SK-N-SH (cell line): Measurements from ENCODE around the gene SERPINA9.
"Not testable (repeated sequence)": the region's sequence is repeated elsewhere in the genome, so short reads cannot be mapped to it uniquely, and the experiment has no call there.

Source experiments
- EZH2phosphoT487 ChIP-seq: fragments of 200-600 bp; sonication (generic); IDR thresholded peaks from 2 replicates; pipeline ENCODE4 v1.6.1; 2017; ENCODE audit warnings: low read depth, mixed run types, mild to moderate bottlenecking, antibody characterized with exemption, moderate library complexity, borderline replicate concordance
- POLR2AphosphoS5 ChIP-seq: IDR thresholded peaks from 2 replicates; pipeline ENCODE4 v1.6.1; 2012; ENCODE audit warnings: low read depth, low read length
- RAD21 ChIP-seq: IDR thresholded peaks from 2 replicates; pipeline ENCODE4 v1.6.1; 2012; ENCODE audit warnings: mild to moderate bottlenecking, low read length
- RCOR1 ChIP-seq: fragments of 150-350 bp; IDR thresholded peaks from 2 replicates; pipeline ENCODE4 v1.6.1; 2017; ENCODE audit warnings: antibody characterized with exemption, low read length
- RXRA ChIP-seq: IDR thresholded peaks from 2 replicates; pipeline ENCODE4 v1.4.0; 2012; ENCODE audit warnings: low read depth, mild to moderate bottlenecking, borderline replicate concordance
- SIN3A ChIP-seq: IDR thresholded peaks from 2 replicates; pipeline ENCODE4 v1.6.1; 2012; ENCODE audit warnings: low read depth, mild to moderate bottlenecking, low read length, moderate library complexity, borderline replicate concordance
- TAF1 ChIP-seq: IDR thresholded peaks from 2 replicates; pipeline ENCODE4 v1.6.1; 2012; ENCODE audit warnings: low read depth, mild to moderate bottlenecking, low read length, moderate library complexity, borderline replicate concordance
- TF ChIP-seq, protein P1 (sequence below): IDR thresholded peaks from 2 replicates; pipeline ENCODE4 v1.6.1; 2012; ENCODE audit warnings: mild to moderate bottlenecking, low read depth, low read length, moderate library complexity
- TF ChIP-seq, protein P2 (sequence below): fragments of 200-600 bp; sonication (generic); IDR thresholded peaks from 2 replicates; pipeline ENCODE4 v1.6.1; 2017; ENCODE audit warnings: antibody characterized with exemption, mild to moderate bottlenecking, moderate library complexity
- TF ChIP-seq, protein P3 (sequence below): IDR thresholded peaks from 2 replicates; pipeline ENCODE4 v1.4.0; 2012; ENCODE audit warnings: low read depth, borderline replicate concordance
- TF ChIP-seq, protein P4 (sequence below): fragments of 150-350 bp; IDR thresholded peaks from 2 replicates; pipeline ENCODE4 v1.6.1; 2016; ENCODE audit warnings: mild to moderate bottlenecking, low read depth, low read length
- TF ChIP-seq, protein P5 (sequence below): IDR thresholded peaks from 2 replicates; pipeline ENCODE4 v1.4.0; 2012; ENCODE audit warnings: low read depth
- TF ChIP-seq, protein P6 (sequence below): IDR thresholded peaks from 2 replicates; pipeline ENCODE4 v1.4.0; 2012; ENCODE audit warnings: low read depth, borderline replicate concordance

DNA sequence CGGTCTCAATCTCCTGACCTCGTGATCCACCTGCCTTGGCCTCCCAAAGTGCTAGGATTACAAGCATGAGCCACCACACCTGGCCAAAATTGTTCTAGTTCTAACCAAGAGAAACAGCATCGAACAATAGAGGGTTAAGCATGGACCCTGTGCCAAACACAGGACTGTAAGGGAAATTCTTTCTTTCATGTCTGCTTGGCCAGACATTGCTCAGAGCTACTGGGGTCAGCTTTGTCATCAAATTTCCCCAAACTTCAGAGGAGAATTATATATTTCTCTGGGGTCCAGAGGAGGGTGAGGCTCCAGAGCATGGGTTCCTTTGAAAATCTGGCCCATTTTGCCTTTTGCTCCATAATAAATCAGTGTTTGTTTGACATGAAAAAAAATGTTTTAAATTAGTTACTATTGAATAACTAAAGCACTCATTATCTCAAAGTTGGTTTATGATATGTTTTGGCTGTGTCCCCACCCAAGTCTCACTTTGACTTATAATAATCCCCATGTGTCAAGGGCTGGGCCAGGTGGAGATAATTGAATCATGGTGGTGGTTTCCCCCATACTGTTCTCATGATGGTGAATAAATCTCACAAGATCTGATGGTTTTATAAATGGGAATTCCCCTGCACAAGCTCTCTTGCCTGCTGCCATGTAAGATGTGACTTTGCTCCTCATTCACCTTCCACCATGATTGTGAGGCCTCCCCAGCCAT lies 58.3 kb downstream of the SERPINA9 start:
- TF ChIP-seq, protein P1, sequence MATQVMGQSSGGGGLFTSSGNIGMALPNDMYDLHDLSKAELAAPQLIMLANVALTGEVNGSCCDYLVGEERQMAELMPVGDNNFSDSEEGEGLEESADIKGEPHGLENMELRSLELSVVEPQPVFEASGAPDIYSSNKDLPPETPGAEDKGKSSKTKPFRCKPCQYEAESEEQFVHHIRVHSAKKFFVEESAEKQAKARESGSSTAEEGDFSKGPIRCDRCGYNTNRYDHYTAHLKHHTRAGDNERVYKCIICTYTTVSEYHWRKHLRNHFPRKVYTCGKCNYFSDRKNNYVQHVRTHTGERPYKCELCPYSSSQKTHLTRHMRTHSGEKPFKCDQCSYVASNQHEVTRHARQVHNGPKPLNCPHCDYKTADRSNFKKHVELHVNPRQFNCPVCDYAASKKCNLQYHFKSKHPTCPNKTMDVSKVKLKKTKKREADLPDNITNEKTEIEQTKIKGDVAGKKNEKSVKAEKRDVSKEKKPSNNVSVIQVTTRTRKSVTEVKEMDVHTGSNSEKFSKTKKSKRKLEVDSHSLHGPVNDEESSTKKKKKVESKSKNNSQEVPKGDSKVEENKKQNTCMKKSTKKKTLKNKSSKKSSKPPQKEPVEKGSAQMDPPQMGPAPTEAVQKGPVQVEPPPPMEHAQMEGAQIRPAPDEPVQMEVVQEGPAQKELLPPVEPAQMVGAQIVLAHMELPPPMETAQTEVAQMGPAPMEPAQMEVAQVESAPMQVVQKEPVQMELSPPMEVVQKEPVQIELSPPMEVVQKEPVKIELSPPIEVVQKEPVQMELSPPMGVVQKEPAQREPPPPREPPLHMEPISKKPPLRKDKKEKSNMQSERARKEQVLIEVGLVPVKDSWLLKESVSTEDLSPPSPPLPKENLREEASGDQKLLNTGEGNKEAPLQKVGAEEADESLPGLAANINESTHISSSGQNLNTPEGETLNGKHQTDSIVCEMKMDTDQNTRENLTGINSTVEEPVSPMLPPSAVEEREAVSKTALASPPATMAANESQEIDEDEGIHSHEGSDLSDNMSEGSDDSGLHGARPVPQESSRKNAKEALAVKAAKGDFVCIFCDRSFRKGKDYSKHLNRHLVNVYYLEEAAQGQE = not testable (repeated sequence)
- TF ChIP-seq, protein P2, sequence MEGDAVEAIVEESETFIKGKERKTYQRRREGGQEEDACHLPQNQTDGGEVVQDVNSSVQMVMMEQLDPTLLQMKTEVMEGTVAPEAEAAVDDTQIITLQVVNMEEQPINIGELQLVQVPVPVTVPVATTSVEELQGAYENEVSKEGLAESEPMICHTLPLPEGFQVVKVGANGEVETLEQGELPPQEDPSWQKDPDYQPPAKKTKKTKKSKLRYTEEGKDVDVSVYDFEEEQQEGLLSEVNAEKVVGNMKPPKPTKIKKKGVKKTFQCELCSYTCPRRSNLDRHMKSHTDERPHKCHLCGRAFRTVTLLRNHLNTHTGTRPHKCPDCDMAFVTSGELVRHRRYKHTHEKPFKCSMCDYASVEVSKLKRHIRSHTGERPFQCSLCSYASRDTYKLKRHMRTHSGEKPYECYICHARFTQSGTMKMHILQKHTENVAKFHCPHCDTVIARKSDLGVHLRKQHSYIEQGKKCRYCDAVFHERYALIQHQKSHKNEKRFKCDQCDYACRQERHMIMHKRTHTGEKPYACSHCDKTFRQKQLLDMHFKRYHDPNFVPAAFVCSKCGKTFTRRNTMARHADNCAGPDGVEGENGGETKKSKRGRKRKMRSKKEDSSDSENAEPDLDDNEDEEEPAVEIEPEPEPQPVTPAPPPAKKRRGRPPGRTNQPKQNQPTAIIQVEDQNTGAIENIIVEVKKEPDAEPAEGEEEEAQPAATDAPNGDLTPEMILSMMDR = not testable (repeated sequence)
- TF ChIP-seq, protein P3, sequence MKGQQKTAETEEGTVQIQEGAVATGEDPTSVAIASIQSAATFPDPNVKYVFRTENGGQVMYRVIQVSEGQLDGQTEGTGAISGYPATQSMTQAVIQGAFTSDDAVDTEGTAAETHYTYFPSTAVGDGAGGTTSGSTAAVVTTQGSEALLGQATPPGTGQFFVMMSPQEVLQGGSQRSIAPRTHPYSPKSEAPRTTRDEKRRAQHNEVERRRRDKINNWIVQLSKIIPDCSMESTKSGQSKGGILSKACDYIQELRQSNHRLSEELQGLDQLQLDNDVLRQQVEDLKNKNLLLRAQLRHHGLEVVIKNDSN = not testable (repeated sequence)
- TF ChIP-seq TAF1, RAD21, SIN3A, RXRA, RCOR1, POLR2AphosphoS5, EZH2phosphoT487: not testable (repeated sequence)
- TF ChIP-seq, protein P4, sequence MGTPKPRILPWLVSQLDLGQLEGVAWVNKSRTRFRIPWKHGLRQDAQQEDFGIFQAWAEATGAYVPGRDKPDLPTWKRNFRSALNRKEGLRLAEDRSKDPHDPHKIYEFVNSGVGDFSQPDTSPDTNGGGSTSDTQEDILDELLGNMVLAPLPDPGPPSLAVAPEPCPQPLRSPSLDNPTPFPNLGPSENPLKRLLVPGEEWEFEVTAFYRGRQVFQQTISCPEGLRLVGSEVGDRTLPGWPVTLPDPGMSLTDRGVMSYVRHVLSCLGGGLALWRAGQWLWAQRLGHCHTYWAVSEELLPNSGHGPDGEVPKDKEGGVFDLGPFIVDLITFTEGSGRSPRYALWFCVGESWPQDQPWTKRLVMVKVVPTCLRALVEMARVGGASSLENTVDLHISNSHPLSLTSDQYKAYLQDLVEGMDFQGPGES = not testable (repeated sequence)
- TF ChIP-seq, protein P5, sequence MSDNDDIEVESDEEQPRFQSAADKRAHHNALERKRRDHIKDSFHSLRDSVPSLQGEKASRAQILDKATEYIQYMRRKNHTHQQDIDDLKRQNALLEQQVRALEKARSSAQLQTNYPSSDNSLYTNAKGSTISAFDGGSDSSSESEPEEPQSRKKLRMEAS = not testable (repeated sequence)
- TF ChIP-seq, protein P6, sequence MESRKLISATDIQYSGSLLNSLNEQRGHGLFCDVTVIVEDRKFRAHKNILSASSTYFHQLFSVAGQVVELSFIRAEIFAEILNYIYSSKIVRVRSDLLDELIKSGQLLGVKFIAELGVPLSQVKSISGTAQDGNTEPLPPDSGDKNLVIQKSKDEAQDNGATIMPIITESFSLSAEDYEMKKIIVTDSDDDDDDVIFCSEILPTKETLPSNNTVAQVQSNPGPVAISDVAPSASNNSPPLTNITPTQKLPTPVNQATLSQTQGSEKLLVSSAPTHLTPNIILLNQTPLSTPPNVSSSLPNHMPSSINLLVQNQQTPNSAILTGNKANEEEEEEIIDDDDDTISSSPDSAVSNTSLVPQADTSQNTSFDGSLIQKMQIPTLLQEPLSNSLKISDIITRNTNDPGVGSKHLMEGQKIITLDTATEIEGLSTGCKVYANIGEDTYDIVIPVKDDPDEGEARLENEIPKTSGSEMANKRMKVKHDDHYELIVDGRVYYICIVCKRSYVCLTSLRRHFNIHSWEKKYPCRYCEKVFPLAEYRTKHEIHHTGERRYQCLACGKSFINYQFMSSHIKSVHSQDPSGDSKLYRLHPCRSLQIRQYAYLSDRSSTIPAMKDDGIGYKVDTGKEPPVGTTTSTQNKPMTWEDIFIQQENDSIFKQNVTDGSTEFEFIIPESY = not testable (repeated sequence)
